SKM-1 treated with dmso at 0.1 percent for 144 hours (cell line): ENCODE data around the gene DLG2.

Experiments used
- DNase-seq: peaks from one replicate; lab custom pipeline; 2025; ENCODE audit not compliant: unreplicated experiment; lab: John Stamatoyannopoulos, UW

Gene DLG2

GRCh38 chr11:83676056-83676601, 1951.0 kb downstream of the DLG2 start:
- DNase-seq = no peak

GRCh38 chr11:83674102-83674896, 1952.8 kb downstream of the DLG2 start:
- no peak for DNase-seq

- DNase-seq = no peak
Observed at GRCh38 chr11:83671289-83671688, 1955.9 kb downstream of the DLG2 start.

GRCh38 chr11:83666149-83666548, 1961.0 kb downstream of the DLG2 start:
- DNase-seq = no peak

GRCh38 chr11:83663988-83664387, 1963.2 kb downstream of the DLG2 start:
- DNase-seq = no peak

GRCh38 chr11:83663446-83663845, 1963.7 kb downstream of the DLG2 start:
- DNase-seq = no peak

GRCh38 chr11:83662494-83662893, 1964.7 kb downstream of the DLG2 start:
- no peak for DNase-seq

GRCh38 chr11:83661491-83662350, 1965.4 kb downstream of the DLG2 start:
- no peak for DNase-seq

GRCh38 chr11:83659466-83659865, 1967.7 kb downstream of the DLG2 start:
- DNase-seq = no peak

- DNase-seq = no peak
Observed at GRCh38 chr11:83656796-83657330, 1970.3 kb downstream of the DLG2 start.

- no peak for DNase-seq
Observed at GRCh38 chr11:83655976-83656375, 1971.2 kb downstream of the DLG2 start.

GRCh38 chr11:83649528-83649855, 1977.7 kb downstream of the DLG2 start:
- no peak for DNase-seq

- DNase-seq = peak; percentile 41
Observed at GRCh38 chr11:83648610-83649527, 1978.3 kb downstream of the DLG2 start.

GRCh38 chr11:83645561-83645960, 1981.6 kb downstream of the DLG2 start:
- DNase-seq = no peak

- DNase-seq = no peak
Observed at GRCh38 chr11:83643115-83643514, 1984.0 kb downstream of the DLG2 start.

GRCh38 chr11:83642500-83642899, 1984.6 kb downstream of the DLG2 start:
- DNase-seq = no peak

GRCh38 chr11:83641511-83641910, 1985.6 kb downstream of the DLG2 start:
- no peak for DNase-seq

- no peak for DNase-seq
Observed at GRCh38 chr11:83639995-83640758, 1987.0 kb downstream of the DLG2 start.

- DNase-seq = no peak
Observed at GRCh38 chr11:83635166-83635565, 1992.0 kb downstream of the DLG2 start.

- DNase-seq = no peak
Observed at GRCh38 chr11:83630211-83630610, 1996.9 kb downstream of the DLG2 start.
